ENCODE results near the gene GPATCH2L. TPM values are rescaled to one million over a fixed set of nuclear protein-coding genes. Genes with fewer than 3 reads are reported as not detected.

Gene GPATCH2L
- total and polyA plus RNA-seq, 4 donors = 21.3 to 69.5 (median 43.4) TPM

- no peak for DNase-seq (ENCODE audit: low read depth in 4 of 6, low spot score in 6 of 6)
- no peaks in the 10 kb centered on the region for H3K4me1 ChIP-seq (ENCODE audit: control insufficient read depth, insufficient read depth, low read length)
- no peaks in the 10 kb centered on the region for H3K27me3 ChIP-seq (ENCODE audit: control insufficient read depth, insufficient read depth, low read length)
- H3K9me3 ChIP-seq (ENCODE audit: control insufficient read depth, insufficient read depth, low read length) = peaks cover 3% of the 10 kb centered on the region
- no peaks in the 10 kb centered on the region for H3K36me3 ChIP-seq (ENCODE audit: control insufficient read depth, insufficient read depth, low read length)
- no peak overlapping the region for H3K27ac ChIP-seq (ENCODE audit: low read depth, low read length)
- no peak overlapping the region for H3K4me3 ChIP-seq (ENCODE audit: low read depth, low read length)
- WGBS (ENCODE audit: insufficient coverage) = no CpG with 5 or more reads among the region's 3 CpGs
These were observed 60.5 kb downstream of the GPATCH2L start for GRCh38 chr14:76212242-76212641.

DNA sequence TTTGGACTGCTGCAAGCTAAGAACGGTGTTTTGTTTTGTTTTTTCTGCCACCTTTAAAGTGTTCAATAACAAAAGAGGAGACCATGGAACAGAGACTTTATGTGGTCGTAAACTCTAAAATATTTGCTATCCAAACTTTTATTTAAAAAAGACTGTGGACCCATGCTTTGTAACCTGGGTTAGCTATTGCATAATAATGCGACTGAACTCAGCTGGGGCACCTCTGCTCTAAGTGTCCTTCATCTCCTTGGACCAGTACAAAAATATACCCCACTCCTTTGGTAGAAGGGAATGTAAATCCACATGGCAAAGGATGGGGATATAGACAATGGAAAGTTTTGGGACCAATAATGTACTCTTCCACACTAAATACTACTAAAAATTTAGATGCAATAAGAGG, 65.5 kb downstream of the GPATCH2L start:
- no peaks in the 10 kb centered on the region for H3K36me3 ChIP-seq (ENCODE audit: control insufficient read depth, insufficient read depth, low read length)
- no peak overlapping the region for H3K4me3 ChIP-seq (ENCODE audit: low read depth, low read length)
- peaks cover 6% of the 10 kb centered on the region for H3K9me3 ChIP-seq (ENCODE audit: control insufficient read depth, insufficient read depth, low read length)
- no peaks in the 10 kb centered on the region for H3K4me1 ChIP-seq (ENCODE audit: control insufficient read depth, insufficient read depth, low read length)
- no peak for DNase-seq (ENCODE audit: low read depth in 4 of 6, low spot score in 6 of 6)
- WGBS (ENCODE audit: insufficient coverage) = no CpG with 5 or more reads among the region's 3 CpGs
- no peaks in the 10 kb centered on the region for H3K27me3 ChIP-seq (ENCODE audit: control insufficient read depth, insufficient read depth, low read length)
- no peak overlapping the region for H3K27ac ChIP-seq (ENCODE audit: low read depth, low read length)

- no peak for DNase-seq (ENCODE audit: low read depth in 4 of 6, low spot score in 6 of 6)
- Histone ChIP-seq H3K4me3 (ENCODE audit: low read depth, low read length) (no peak overlapping the region), H3K27me3 (ENCODE audit: control insufficient read depth, insufficient read depth, low read length) (no peaks in the 10 kb centered on the region), H3K27ac (ENCODE audit: low read depth, low read length) (no peak overlapping the region), H3K4me1 (ENCODE audit: control insufficient read depth, insufficient read depth, low read length) (no peaks in the 10 kb centered on the region), H3K36me3 (ENCODE audit: control insufficient read depth, insufficient read depth, low read length) (no peaks in the 10 kb centered on the region), H3K9me3 (ENCODE audit: control insufficient read depth, insufficient read depth, low read length) (peaks cover 3% of the 10 kb centered on the region)
- no CpG with 5 or more reads among the region's 2 CpGs for WGBS (ENCODE audit: insufficient coverage)
These were observed 66.9 kb downstream of the GPATCH2L start for GRCh38 chr14:76218662-76219061.

DNA sequence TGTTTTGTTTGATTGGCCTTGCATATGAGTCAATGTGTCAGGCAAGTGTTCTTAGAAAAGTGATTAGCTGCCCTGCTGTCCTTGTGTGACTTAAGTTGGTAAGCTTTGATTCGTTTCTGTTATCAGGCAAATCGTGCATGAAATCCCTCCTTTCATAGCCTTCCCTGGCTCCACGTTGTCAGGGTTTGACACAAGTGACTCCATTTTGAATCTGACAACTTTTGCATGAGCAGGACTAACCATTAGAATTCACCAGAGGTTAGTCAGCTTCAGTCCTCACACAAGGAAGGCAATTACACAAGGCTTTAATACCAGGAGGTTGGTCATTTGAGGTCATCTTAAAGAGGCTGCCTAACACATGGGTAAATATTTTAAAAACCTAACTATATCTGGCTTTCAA, 68.2 kb downstream of the GPATCH2L start:
- peaks cover 2% of the 10 kb centered on the region for H3K9me3 ChIP-seq (ENCODE audit: control insufficient read depth, insufficient read depth, low read length)
- no peaks in the 10 kb centered on the region for H3K36me3 ChIP-seq (ENCODE audit: control insufficient read depth, insufficient read depth, low read length)
- no peaks in the 10 kb centered on the region for H3K27me3 ChIP-seq (ENCODE audit: control insufficient read depth, insufficient read depth, low read length)
- DNase-seq (ENCODE audit: low read depth in 4 of 6, low spot score in 6 of 6) = no peak
- 52% methylated on average over 3 of the region's 3 CpGs for WGBS (ENCODE audit: insufficient coverage)
- H3K4me3 ChIP-seq (ENCODE audit: low read depth, low read length) = no peak overlapping the region
- no peak overlapping the region for H3K27ac ChIP-seq (ENCODE audit: low read depth, low read length)
- H3K4me1 ChIP-seq (ENCODE audit: control insufficient read depth, insufficient read depth, low read length) = no peaks in the 10 kb centered on the region

GRCh38 chr14:76227450-76228050, 75.8 kb downstream of the GPATCH2L start:
- Histone ChIP-seq H3K27ac (ENCODE audit: low read depth, low read length) (no peak overlapping the region), H3K36me3 (ENCODE audit: control insufficient read depth, insufficient read depth, low read length) (no peaks in the 10 kb centered on the region), H3K4me1 (ENCODE audit: control insufficient read depth, insufficient read depth, low read length) (no peaks in the 10 kb centered on the region), H3K4me3 (ENCODE audit: low read depth, low read length) (no peak overlapping the region), H3K9me3 (ENCODE audit: control insufficient read depth, insufficient read depth, low read length) (no peaks in the 10 kb centered on the region), H3K27me3 (ENCODE audit: control insufficient read depth, insufficient read depth, low read length) (no peaks in the 10 kb centered on the region)
- no peak for DNase-seq (ENCODE audit: low read depth in 4 of 6, low spot score in 6 of 6)
- WGBS (ENCODE audit: insufficient coverage) = 87% methylated on average over 6 of the region's 10 CpGs

- Histone ChIP-seq H3K27me3 (ENCODE audit: control insufficient read depth, insufficient read depth, low read length) (no peaks in the 10 kb centered on the region), H3K27ac (ENCODE audit: low read depth, low read length) (no peak overlapping the region), H3K36me3 (ENCODE audit: control insufficient read depth, insufficient read depth, low read length) (no peaks in the 10 kb centered on the region), H3K4me3 (ENCODE audit: low read depth, low read length) (no peak overlapping the region), H3K4me1 (ENCODE audit: control insufficient read depth, insufficient read depth, low read length) (no peaks in the 10 kb centered on the region), H3K9me3 (ENCODE audit: control insufficient read depth, insufficient read depth, low read length) (no peaks in the 10 kb centered on the region)
- WGBS (ENCODE audit: insufficient coverage) = no CpG with 5 or more reads among the region's 10 CpGs
- DNase-seq (ENCODE audit: low read depth in 4 of 6, low spot score in 6 of 6) = no peak
These were observed 76.4 kb downstream of the GPATCH2L start for GRCh38 chr14:76228138-76228537.

DNA sequence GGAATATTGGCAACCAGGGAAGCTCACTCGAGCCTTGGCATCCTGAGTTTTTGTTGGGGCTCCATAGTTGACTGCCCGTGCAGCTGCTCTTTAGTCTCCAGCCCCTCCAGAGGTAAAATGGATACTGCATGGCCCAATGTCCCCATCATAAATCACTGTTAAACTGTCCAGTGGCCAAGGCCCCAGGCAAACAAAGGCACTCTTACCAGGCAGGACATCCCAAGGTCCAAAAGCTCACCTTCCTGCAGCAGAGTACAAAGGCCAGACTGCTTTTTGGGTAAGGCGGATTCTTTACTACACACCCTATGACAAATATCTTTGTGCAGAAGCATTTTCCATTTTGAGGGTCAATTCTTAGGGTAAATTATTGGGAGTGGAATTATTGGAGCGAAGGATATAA, 81.1 kb downstream of the GPATCH2L start:
- no peaks in the 10 kb centered on the region for H3K36me3 ChIP-seq (ENCODE audit: control insufficient read depth, insufficient read depth, low read length)
- no peak overlapping the region for H3K4me3 ChIP-seq (ENCODE audit: low read depth, low read length)
- no peak overlapping the region for H3K27ac ChIP-seq (ENCODE audit: low read depth, low read length)
- WGBS (ENCODE audit: insufficient coverage) = 44% methylated on average over 2 of the region's 4 CpGs
- no peaks in the 10 kb centered on the region for H3K9me3 ChIP-seq (ENCODE audit: control insufficient read depth, insufficient read depth, low read length)
- peaks cover 3% of the 10 kb centered on the region for H3K4me1 ChIP-seq (ENCODE audit: control insufficient read depth, insufficient read depth, low read length)
- no peak for DNase-seq (ENCODE audit: low read depth in 4 of 6, low spot score in 6 of 6)
- no peaks in the 10 kb centered on the region for H3K27me3 ChIP-seq (ENCODE audit: control insufficient read depth, insufficient read depth, low read length)

GRCh38 chr14:76235628-76236027, 83.9 kb downstream of the GPATCH2L start:
- DNase-seq (ENCODE audit: low read depth in 4 of 6, low spot score in 6 of 6) = no peak
- Histone ChIP-seq H3K4me1 (ENCODE audit: control insufficient read depth, insufficient read depth, low read length) (peaks cover 3% of the 10 kb centered on the region), H3K36me3 (ENCODE audit: control insufficient read depth, insufficient read depth, low read length) (no peaks in the 10 kb centered on the region), H3K9me3 (ENCODE audit: control insufficient read depth, insufficient read depth, low read length) (no peaks in the 10 kb centered on the region), H3K27me3 (ENCODE audit: control insufficient read depth, insufficient read depth, low read length) (no peaks in the 10 kb centered on the region), H3K4me3 (ENCODE audit: low read depth, low read length) (no peak overlapping the region), H3K27ac (ENCODE audit: low read depth, low read length) (no peak overlapping the region)
- no CpG with 5 or more reads among the region's 2 CpGs for WGBS (ENCODE audit: insufficient coverage)

- no peak overlapping the region for H3K4me3 ChIP-seq (ENCODE audit: low read depth, low read length)
- H3K9me3 ChIP-seq (ENCODE audit: control insufficient read depth, insufficient read depth, low read length) = no peaks in the 10 kb centered on the region
- H3K36me3 ChIP-seq (ENCODE audit: control insufficient read depth, insufficient read depth, low read length) = no peaks in the 10 kb centered on the region
- no peak overlapping the region for H3K27ac ChIP-seq (ENCODE audit: low read depth, low read length)
- H3K4me1 ChIP-seq (ENCODE audit: control insufficient read depth, insufficient read depth, low read length) = peaks cover 3% of the 10 kb centered on the region
- H3K27me3 ChIP-seq (ENCODE audit: control insufficient read depth, insufficient read depth, low read length) = no peaks in the 10 kb centered on the region
- no peak for DNase-seq (ENCODE audit: low read depth in 4 of 6, low spot score in 6 of 6)
- WGBS (ENCODE audit: insufficient coverage) = 79% methylated on average over 12 of the region's 13 CpGs
These were observed 84.7 kb downstream of the GPATCH2L start for GRCh38 chr14:76236172-76237130.
